ENCODE results near the gene NUP37.

- TF ChIP-seq, protein P1, sequence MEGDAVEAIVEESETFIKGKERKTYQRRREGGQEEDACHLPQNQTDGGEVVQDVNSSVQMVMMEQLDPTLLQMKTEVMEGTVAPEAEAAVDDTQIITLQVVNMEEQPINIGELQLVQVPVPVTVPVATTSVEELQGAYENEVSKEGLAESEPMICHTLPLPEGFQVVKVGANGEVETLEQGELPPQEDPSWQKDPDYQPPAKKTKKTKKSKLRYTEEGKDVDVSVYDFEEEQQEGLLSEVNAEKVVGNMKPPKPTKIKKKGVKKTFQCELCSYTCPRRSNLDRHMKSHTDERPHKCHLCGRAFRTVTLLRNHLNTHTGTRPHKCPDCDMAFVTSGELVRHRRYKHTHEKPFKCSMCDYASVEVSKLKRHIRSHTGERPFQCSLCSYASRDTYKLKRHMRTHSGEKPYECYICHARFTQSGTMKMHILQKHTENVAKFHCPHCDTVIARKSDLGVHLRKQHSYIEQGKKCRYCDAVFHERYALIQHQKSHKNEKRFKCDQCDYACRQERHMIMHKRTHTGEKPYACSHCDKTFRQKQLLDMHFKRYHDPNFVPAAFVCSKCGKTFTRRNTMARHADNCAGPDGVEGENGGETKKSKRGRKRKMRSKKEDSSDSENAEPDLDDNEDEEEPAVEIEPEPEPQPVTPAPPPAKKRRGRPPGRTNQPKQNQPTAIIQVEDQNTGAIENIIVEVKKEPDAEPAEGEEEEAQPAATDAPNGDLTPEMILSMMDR (IDR thresholded peaks at IDR 0.05): no peak
- no peak for TF ChIP-seq ZFX (IDR thresholded peaks at IDR 0.05; ENCODE audit: borderline replicate concordance)
These were observed 23.1 kb downstream of the NUP37 start for GRCh38 chr12:102096855-102097254.

Data from 22Rv1 (cell line).